ENCODE measurements around the gene CHST13. TPM values are rescaled to one million over a fixed set of nuclear protein-coding genes. Genes with fewer than 3 reads are reported as not detected.

CHST13 gene
- total RNA-seq, 1 experiment from 2014 or later = not detected

DNA sequence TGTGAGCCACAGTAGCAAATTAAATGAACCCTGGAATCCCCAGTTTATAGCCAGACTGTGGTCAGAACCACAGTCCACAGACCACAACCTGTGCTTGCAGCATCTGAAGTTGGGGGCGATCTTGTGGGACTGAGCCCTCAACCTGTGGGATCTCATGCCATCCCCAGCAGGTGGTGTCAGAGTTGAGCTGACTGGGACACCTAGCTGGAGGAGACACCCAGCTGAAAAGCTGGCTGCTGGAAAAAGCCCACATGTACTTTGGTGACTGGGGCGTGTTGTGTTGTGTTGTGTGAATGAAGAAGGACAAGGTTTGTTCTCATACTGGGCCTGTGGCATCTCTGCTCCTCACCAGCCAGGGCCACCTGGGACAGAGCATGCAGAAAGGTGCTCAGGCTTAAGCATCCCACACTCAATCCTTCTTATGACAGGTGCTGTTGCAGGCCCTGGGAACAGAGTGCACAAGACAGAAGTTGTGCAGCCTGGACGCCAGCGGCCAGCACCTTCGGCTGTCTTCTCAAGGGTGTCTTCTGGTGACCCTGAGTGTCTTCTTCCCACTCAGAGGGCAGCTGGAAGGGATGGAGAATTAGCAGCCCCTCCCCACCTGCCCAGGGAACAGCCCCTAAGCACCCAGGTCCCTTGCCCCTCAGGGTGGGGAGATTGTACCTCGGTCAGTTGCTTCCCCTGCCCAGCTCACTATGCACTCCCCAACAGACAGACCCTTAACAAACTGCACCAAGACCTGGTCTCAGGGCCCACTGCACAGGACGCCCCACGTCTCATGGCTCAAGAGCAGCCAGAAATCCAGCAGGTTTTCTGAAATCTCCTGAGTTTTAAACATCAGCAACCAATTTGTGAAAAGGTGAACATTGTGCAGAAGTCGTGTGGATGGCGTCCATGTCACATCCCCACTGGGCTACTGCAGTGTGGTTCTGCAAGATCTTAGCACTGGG lies 4.2 kb upstream of the CHST13 start:
- no peaks in the 10 kb centered on the region for H3K9me3 ChIP-seq (ENCODE audit: low read length)
- no peak for ATAC-seq
- no peaks in the 10 kb centered on the region for H3F3A ChIP-seq (ENCODE audit: low read length, unreplicated experiment)
- TF ChIP-seq, protein P1, sequence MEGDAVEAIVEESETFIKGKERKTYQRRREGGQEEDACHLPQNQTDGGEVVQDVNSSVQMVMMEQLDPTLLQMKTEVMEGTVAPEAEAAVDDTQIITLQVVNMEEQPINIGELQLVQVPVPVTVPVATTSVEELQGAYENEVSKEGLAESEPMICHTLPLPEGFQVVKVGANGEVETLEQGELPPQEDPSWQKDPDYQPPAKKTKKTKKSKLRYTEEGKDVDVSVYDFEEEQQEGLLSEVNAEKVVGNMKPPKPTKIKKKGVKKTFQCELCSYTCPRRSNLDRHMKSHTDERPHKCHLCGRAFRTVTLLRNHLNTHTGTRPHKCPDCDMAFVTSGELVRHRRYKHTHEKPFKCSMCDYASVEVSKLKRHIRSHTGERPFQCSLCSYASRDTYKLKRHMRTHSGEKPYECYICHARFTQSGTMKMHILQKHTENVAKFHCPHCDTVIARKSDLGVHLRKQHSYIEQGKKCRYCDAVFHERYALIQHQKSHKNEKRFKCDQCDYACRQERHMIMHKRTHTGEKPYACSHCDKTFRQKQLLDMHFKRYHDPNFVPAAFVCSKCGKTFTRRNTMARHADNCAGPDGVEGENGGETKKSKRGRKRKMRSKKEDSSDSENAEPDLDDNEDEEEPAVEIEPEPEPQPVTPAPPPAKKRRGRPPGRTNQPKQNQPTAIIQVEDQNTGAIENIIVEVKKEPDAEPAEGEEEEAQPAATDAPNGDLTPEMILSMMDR (conservative IDR thresholded peaks at IDR 0.05; ENCODE audit: low read depth, low read length) = no peak
- TF ChIP-seq EZH2phosphoT487 (IDR thresholded peaks at IDR 0.05; ENCODE audit: borderline replicate concordance, low read length) (no peak), EZH2 (IDR thresholded peaks at IDR 0.05; ENCODE audit: low read length, unreplicated experiment) (no peak)
- H3K79me2 ChIP-seq (ENCODE audit: low read length) = no peaks in the 10 kb centered on the region
- H3K9me2 ChIP-seq (replicated peaks; ENCODE audit: low read length) = no peaks in the 10 kb centered on the region
- H3K27ac ChIP-seq (ENCODE audit: low read length) = no peak overlapping the region
- H3K36me3 ChIP-seq (ENCODE audit: low read depth, low read length) = no peaks in the 10 kb centered on the region
- H3K4me3 ChIP-seq (ENCODE audit: low read length) = no peak overlapping the region
- H3K9ac ChIP-seq (ENCODE audit: low read length) = no peak overlapping the region
- H4K20me1 ChIP-seq (ENCODE audit: low read length) = no peaks in the 10 kb centered on the region
- intact Hi-C loops (cut with micrococcal nuclease) = no loop called here
- peaks cover 13% of the 10 kb centered on the region for H3K27me3 ChIP-seq (ENCODE audit: low read length)
- no peaks in the 10 kb centered on the region for H3K4me1 ChIP-seq (ENCODE audit: insufficient read depth, low read length)
- no peak overlapping the region for H3K4me2 ChIP-seq (ENCODE audit: low read length)
- DNase-seq = no peak
- BruUV-seq (replicated peaks) = no TSS peak
- no peak overlapping the region for H2AFZ ChIP-seq (ENCODE audit: low read length)
- POLR2A ChIA-PET (ENCODE audit: unreplicated experiment) = no interaction called here
- CTCF ChIA-PET = no interaction called here

DNA sequence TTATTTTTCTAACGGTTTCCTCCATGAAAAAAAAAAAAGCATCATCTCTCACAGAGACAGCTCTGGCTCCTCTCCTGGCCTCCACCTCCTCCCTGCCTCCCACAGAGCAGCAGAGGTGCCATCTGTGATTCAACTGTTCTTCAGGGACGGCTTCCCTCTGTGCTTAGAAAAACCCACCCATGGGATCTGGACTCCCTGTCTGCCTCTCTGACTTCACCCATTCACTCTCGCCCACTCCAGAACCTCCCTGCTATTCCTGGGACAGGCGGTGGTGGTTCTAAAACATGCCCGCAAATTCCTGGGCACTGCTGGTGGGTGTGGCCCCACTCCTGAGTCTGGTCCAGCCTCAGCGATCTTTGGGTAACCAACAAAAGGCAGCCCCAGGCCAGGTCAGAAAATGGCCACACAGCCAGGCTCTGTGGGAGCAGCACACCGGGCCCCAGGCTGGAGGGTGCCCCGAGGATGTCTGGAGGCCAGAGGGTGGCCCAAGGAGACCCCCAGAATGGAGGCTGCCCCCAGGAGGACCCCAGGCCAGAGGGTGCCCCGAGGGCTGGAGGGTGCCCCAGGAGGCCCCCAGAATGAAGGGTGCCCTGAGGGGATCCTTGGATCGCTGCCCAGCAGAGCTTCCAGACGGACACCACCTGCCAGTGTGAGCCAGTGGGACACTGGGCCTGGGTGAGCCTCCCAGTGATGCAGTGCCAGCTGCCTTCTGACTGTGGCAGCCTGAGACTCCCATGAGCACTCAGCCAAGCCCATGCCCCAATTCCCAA lies 2.6 kb upstream of the CHST13 start:
- Histone ChIP-seq H3K4me3 (ENCODE audit: low read length) (no peak overlapping the region), H3K9me3 (ENCODE audit: low read length) (no peaks in the 10 kb centered on the region), H2AFZ (ENCODE audit: low read length) (no peak overlapping the region), H4K20me1 (ENCODE audit: low read length) (no peaks in the 10 kb centered on the region), H3K27me3 (ENCODE audit: low read length) (peaks cover 13% of the 10 kb centered on the region), H3K36me3 (ENCODE audit: low read depth, low read length) (no peaks in the 10 kb centered on the region), H3K4me1 (ENCODE audit: insufficient read depth, low read length) (no peaks in the 10 kb centered on the region), H3K9ac (ENCODE audit: low read length) (no peak overlapping the region), H3K27ac (ENCODE audit: low read length) (no peak overlapping the region), H3K9me2 (replicated peaks; ENCODE audit: low read length) (no peaks in the 10 kb centered on the region), H3K4me2 (ENCODE audit: low read length) (no peak overlapping the region), H3K79me2 (ENCODE audit: low read length) (no peaks in the 10 kb centered on the region), H3F3A (ENCODE audit: low read length, unreplicated experiment) (no peaks in the 10 kb centered on the region)
- DNase-seq (no peak), ATAC-seq (no peak)
- TF ChIP-seq, protein P1 (conservative IDR thresholded peaks at IDR 0.05; ENCODE audit: low read depth, low read length) = no peak
- CTCF ChIA-PET = no interaction called here
- intact Hi-C loops (cut with micrococcal nuclease) = no loop called here
- POLR2A ChIA-PET (ENCODE audit: unreplicated experiment) = no interaction called here
- BruUV-seq (replicated peaks) = no TSS peak

DNA sequence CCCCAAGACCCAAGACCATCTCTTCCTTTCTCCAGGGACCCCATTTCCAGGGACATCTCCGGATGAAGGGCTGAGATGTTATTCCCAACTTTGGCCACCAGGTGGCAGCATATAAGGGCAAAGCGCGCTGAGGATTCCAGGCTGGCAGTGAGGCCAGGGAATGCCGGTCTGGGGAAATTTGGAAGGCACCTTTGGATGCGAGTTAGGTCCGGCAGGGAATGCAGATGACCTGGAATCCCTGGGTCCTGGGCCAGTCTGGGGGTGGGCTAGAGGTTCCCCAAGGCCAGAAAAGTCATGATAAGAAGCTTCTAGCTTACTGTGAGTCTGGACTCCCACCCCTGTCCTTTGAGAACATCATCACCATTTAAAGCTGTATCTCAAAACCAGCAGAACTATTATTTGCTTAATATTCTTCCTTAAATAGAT lies 1.6 kb upstream of the CHST13 start:
- TF ChIP-seq, protein P1 (conservative IDR thresholded peaks at IDR 0.05; ENCODE audit: low read depth, low read length) = peak; percentile 81
- TF ChIP-seq EZH2phosphoT487 (IDR thresholded peaks at IDR 0.05; ENCODE audit: borderline replicate concordance, low read length) (no peak), EZH2 (IDR thresholded peaks at IDR 0.05; ENCODE audit: low read length, unreplicated experiment) (no peak)
- H3F3A ChIP-seq (ENCODE audit: low read length, unreplicated experiment) = no peaks in the 10 kb centered on the region
- no peak overlapping the region for H2AFZ ChIP-seq (ENCODE audit: low read length)
- ATAC-seq (peak; percentile 52), DNase-seq (peak; percentile 59)
- H3K4me2 ChIP-seq (ENCODE audit: low read length) = no peak overlapping the region
- no TSS peak for BruUV-seq (replicated peaks)
- CTCF ChIA-PET = no interaction called here
- H3K9me2 ChIP-seq (replicated peaks; ENCODE audit: low read length) = no peaks in the 10 kb centered on the region
- H3K9me3 ChIP-seq (ENCODE audit: low read length) = no peaks in the 10 kb centered on the region
- no peaks in the 10 kb centered on the region for H3K4me1 ChIP-seq (ENCODE audit: insufficient read depth, low read length)
- no peak overlapping the region for H3K4me3 ChIP-seq (ENCODE audit: low read length)
- no peak overlapping the region for H3K27ac ChIP-seq (ENCODE audit: low read length)
- no peaks in the 10 kb centered on the region for H4K20me1 ChIP-seq (ENCODE audit: low read length)
- H3K9ac ChIP-seq (ENCODE audit: low read length) = no peak overlapping the region
- POLR2A ChIA-PET (ENCODE audit: unreplicated experiment) = no interaction called here
- no peaks in the 10 kb centered on the region for H3K36me3 ChIP-seq (ENCODE audit: low read depth, low read length)
- H3K79me2 ChIP-seq (ENCODE audit: low read length) = no peaks in the 10 kb centered on the region
- peaks cover 13% of the 10 kb centered on the region for H3K27me3 ChIP-seq (ENCODE audit: low read length)
- intact Hi-C loops (cut with micrococcal nuclease) = no loop called here
